Measurements from ENCODE around the gene RNF208.

Gene RNF208

DNA sequence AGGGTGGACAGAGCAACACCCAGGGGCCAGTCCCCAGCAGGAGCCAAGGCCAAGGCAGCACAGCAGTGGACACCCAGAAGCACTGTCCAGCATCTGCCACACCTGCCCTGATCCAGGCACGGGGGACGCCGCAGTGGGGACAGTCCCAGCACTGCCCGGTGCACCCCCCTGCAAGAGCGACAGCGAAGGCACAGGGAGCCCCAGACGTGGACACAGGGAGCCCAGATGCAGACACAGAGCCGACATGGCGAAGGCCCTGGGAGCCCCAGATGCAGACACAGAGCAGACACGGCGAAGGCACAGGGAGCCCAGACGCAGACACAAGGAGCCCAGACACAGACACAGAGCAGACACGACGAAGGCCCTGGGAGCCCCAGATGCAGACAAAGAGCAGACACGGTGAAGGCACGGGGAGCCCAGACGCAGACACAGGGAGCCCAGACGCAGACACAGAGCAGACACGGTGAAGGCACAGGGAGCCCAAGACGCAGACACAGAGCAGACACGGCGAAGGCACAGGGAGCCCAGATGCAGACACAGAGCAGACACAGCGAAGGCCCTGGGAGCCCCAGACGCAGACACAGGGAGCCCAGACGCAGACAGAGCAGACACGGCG lies 38.0 kb downstream of the RNF208 start:
- no peak for DNase-seq (ENCODE audit: low read depth)
- no peak overlapping the region for H3K4me3 ChIP-seq (ENCODE audit: low read depth, low read length)
- no peak for TF ChIP-seq MYC (IDR thresholded peaks at IDR 0.05; ENCODE audit: low read depth, low read length)
- TF ChIP-seq CTCF (IDR thresholded peaks at IDR 0.05; ENCODE audit: low read depth, low read length) = no peak
- TF ChIP-seq, protein P1, sequence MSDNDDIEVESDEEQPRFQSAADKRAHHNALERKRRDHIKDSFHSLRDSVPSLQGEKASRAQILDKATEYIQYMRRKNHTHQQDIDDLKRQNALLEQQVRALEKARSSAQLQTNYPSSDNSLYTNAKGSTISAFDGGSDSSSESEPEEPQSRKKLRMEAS (IDR thresholded peaks at IDR 0.05; ENCODE audit: low read depth, low read length) = no peak
- no peak for TF ChIP-seq POLR2A (IDR thresholded peaks at IDR 0.05; ENCODE audit: extremely low read depth, insufficient read length)

DNA sequence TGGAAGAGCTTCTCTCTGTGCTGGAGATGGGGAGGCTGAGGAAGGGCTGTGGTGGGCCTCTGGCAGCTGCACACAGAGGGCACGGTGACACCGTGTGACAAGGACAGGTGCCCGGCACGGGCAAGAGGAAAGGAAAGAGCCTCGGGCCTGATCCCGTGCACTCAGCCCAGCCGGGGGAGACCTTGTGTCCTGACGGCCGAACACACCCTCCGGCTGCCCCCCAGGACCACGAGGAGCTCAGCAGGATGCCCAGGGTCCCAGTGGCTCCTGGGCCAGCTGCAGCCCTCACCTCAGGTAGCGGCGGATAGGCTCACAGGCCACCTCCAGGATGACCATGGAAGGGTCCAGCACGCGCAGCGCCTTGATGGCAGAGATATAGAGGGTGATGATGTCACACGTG lies 39.2 kb downstream of the RNF208 start:
- no peak for DNase-seq (ENCODE audit: low read depth)
- no peak overlapping the region for H3K4me3 ChIP-seq (ENCODE audit: low read depth, low read length)
- no peak for TF ChIP-seq POLR2A (IDR thresholded peaks at IDR 0.05; ENCODE audit: extremely low read depth, insufficient read length)
- TF ChIP-seq, protein P1 (IDR thresholded peaks at IDR 0.05; ENCODE audit: low read depth, low read length) = no peak
- no peak for TF ChIP-seq CTCF (IDR thresholded peaks at IDR 0.05; ENCODE audit: low read depth, low read length)
- TF ChIP-seq MYC (IDR thresholded peaks at IDR 0.05; ENCODE audit: low read depth, low read length) = no peak

- no peak for DNase-seq (ENCODE audit: low read depth)
- TF ChIP-seq, protein P1 (IDR thresholded peaks at IDR 0.05; ENCODE audit: low read depth, low read length) = no peak
- TF ChIP-seq CTCF (IDR thresholded peaks at IDR 0.05; ENCODE audit: low read depth, low read length) (no peak), MYC (IDR thresholded peaks at IDR 0.05; ENCODE audit: low read depth, low read length) (no peak), POLR2A (IDR thresholded peaks at IDR 0.05; ENCODE audit: extremely low read depth, insufficient read length) (no peak)
- no peak overlapping the region for H3K4me3 ChIP-seq (ENCODE audit: low read depth, low read length)
Measured at GRCh38 chr9:137181680-137182079, 40.4 kb downstream of the RNF208 start.

DNA sequence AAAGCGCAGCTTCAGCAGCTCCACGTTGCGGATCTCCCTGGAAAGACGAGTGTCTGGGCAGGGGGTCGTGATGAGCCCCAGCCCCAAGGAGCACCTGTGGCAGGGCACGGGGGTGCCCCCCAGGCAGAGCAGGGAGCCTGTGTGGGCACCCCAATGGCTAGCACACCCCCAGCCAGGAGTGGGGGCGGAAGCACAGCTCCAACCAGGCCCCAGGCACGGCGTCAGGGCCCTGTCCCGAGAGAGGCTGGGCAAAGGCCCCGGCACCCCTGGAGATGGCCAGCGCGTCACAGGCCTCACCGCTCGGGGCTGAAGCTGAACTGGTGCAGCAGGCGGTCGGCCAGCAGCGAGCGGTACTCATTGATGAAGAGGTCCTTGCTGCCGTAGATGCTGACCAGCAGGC lies 41.5 kb downstream of the RNF208 start:
- no peak for DNase-seq (ENCODE audit: low read depth)
- no peak for TF ChIP-seq POLR2A (IDR thresholded peaks at IDR 0.05; ENCODE audit: extremely low read depth, insufficient read length)
- TF ChIP-seq, protein P1 (IDR thresholded peaks at IDR 0.05; ENCODE audit: low read depth, low read length) = no peak
- no peak for TF ChIP-seq MYC (IDR thresholded peaks at IDR 0.05; ENCODE audit: low read depth, low read length)
- TF ChIP-seq CTCF (IDR thresholded peaks at IDR 0.05; ENCODE audit: low read depth, low read length) = no peak
- no peak overlapping the region for H3K4me3 ChIP-seq (ENCODE audit: low read depth, low read length)

- H3K4me3 ChIP-seq (ENCODE audit: low read depth, low read length) = no peak overlapping the region
- TF ChIP-seq CTCF (IDR thresholded peaks at IDR 0.05; ENCODE audit: low read depth, low read length) = no peak
- TF ChIP-seq POLR2A (IDR thresholded peaks at IDR 0.05; ENCODE audit: extremely low read depth, insufficient read length) = no peak
- TF ChIP-seq MYC (IDR thresholded peaks at IDR 0.05; ENCODE audit: low read depth, low read length) = no peak
- TF ChIP-seq, protein P1 (IDR thresholded peaks at IDR 0.05; ENCODE audit: low read depth, low read length) = no peak
- no peak for DNase-seq (ENCODE audit: low read depth)
Measured at GRCh38 chr9:137179761-137180160, 42.3 kb downstream of the RNF208 start.

Data from NB4 (cell line).